NCI-H1092 (cell line): ENCODE measurements around the gene PPP2R5D.

Experiments used
- DNase-seq: peaks from one replicate; lab custom pipeline; 2025; lab: John Stamatoyannopoulos, UW

Gene PPP2R5D

GRCh38 chr6:42963855-42964605 lies 20.3 kb upstream of the PPP2R5D start:
- no peak for DNase-seq

DNA sequence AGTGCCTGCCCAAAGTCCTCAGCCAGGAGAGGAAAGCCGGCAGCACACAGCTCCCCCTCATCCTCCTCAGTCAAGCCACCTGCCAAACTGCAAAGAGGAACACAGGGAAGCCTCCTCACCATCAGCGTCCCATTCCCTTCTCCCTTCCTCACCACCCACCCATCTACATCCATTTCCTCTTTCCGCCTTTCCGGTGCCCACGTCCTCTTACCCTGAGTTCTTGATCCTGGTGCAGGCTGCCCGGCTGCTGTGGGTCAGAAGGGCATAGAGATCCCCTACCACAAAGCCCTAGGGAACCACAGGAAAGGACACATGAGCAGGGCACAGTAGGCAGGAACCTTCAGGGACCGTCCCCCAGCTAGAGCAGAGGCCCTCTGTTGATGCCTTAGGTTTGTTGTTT lies 17.8 kb upstream of the PPP2R5D start:
- DNase-seq = no peak

DNA sequence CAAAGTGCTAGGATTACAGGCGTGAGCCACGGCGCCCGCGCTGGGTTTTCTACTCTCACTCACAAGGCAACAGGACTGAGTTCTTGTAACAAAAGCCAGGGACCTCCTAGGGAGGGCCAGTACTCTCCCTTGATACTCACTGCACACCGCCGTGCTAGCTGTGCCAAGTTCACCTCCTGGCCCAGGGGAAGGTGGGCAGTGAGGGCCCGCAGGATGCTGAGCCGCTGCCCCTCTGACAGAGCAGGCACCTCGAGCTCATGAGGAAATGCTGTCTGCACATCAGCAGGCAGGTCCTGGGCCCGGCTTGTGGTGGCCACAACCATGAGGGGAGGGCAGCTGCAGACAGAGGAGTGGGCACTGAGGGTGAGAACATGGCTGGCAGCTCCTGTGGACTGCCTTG lies 17.1 kb upstream of the PPP2R5D start:
- DNase-seq = no peak

GRCh38 chr6:42968126-42968701 lies 16.2 kb upstream of the PPP2R5D start:
- DNase-seq = no peak

GRCh38 chr6:42968783-42969182 lies 15.6 kb upstream of the PPP2R5D start:
- DNase-seq = no peak

GRCh38 chr6:42969431-42969830 lies 14.9 kb upstream of the PPP2R5D start:
- no peak for DNase-seq

DNA sequence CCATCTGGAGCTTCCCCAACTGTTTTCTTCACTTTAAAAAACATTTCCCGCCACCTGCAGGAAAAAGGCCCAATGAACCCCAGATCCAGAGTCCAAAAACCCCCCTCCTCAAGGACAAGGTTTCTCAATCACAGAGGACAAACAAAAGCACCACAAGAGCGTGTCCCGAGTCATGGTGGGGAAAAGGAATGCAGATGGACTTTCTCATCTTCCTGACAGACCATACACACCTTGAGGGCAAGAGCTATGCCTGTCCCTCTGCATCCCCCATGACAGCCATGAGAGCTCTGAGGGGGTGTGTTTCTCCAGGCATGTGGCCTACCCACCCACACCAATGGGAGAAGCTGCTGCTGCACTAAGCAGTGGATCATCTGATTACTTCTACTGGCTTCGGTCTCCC lies 14.4 kb upstream of the PPP2R5D start:
- DNase-seq = no peak

GRCh38 chr6:42970871-42971612 lies 13.3 kb upstream of the PPP2R5D start:
- no peak for DNase-seq

GRCh38 chr6:42971746-42972327 lies 12.5 kb upstream of the PPP2R5D start:
- no peak for DNase-seq

GRCh38 chr6:42973926-42974325 lies 10.4 kb upstream of the PPP2R5D start:
- DNase-seq = no peak

DNA sequence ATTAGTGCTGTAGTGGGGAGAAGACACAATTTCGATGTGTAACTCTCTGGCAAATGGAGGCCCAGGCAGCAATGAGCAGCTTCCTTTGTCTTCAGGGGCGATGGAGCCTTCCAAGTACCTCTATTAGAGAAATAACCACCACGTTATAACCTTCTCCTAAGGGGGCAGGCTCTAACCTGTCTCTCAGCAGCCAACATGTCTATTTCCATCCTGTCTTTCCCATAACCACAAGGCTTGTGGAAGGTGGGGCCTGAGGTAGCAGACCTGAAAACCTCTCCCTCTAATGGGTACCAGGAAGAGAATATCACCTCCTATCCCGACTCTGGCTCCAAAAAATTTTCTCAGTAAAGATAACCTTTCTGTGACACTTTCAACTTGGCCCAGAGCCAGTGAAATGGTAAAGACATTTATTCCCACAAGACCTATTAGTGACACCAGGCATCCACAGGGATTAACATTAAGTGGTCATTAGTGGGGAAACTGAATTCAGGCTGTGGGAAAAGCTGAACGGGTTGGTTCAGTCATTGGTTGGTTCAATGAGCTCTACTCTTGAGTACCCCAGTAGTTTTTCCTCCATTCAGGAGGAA lies 9.4 kb upstream of the PPP2R5D start:
- no peak for DNase-seq

DNA sequence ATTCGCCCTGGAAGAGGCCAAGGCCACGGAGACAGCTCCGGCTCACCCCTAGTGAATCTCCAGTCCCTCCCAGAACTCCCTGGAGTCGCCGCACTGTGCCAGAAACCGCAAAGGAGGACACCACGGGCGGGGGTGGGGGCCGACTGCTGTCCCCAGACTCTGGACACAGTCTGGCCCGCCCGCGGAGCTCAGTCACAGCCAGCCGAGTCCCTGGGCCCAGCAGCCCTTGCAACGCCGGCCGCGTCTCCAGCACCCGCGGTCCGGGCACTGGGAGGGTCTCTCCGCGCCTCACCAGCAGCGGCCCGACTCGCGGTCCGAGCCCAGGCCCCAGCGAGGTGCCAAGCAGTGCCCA lies 5.9 kb upstream of the PPP2R5D start:
- DNase-seq = no peak

DNA sequence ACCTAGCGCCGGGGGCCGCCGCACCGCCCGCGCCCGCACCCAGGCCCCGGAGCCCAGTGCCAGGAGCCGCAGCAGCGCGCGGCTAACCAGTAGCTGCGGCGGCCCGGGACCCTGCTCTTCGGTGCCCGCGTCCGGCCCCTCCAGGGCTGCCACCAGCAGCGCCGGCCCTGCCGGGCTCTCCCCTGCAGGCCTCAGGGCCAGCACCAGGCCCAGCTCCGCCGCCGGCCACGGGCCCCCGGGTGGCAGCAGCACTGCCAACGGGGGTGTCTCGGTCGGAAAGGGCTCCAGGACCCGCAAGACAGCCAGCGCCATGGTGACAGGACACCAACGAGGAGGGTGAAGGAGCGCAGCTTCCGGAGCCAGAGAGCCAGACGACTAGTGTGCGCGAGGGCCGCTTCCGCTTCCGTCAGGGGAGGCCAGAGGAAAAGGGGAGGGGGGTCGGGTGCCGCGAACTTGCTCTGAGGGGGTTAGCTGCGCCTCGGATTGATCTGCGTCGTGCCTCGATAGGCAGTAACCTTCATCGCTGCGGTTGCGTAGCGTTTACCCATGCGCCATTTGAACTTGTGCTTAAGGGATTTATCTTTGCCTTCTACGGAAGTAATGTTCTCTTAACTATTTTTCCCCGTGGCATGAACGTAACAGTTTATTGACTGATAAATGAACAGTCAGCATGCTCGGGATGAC lies 5.4 kb upstream of the PPP2R5D start, which contains the start of gene PEX6:
PEX6 (minus strand) TSS at position 343 of the 684 bp plus-strand sequence; CDS start at position 312, 31 bp downstream.
- peak; percentile 96 for DNase-seq

DNA sequence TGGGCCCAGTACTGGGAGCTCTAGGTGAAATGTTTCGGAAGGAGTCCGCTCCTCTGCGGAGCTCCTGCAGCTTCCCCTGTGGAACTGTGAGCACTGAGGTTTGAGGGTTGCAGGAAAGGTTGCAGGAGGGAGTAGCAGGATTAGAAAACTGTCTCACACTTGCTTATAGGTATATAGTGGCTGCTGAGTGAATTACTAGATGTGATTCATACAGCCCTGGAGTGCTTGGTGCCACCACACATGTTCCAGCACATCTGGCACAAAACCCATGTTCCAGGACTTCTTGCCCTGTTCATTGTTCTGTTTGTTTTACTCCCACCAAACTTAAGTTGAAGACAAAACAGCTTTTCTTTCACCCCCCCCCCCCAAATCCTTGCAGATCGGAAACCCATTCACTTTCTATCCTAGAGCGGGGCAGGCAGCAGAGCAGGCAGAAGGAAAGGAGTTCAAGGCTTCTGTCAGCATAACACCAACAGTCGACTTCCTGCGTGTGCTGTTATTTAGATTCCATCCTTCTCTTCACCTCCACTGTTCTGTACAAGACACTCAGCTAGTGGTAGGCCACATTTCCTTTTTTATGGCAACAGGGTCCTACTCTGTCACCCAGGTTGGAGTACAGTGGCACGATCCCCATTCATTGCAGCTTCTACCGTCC lies 4.7 kb upstream of the PPP2R5D start:
- no peak for DNase-seq

- no peak for DNase-seq
These were observed 2.5 kb upstream of the PPP2R5D start for GRCh38 chr6:42981836-42982235.

- DNase-seq = no peak
These were observed 630 bp downstream of the PPP2R5D start for GRCh38 chr6:42984924-42985475.

GRCh38 chr6:42987533-42988451 lies 3.4 kb downstream of the PPP2R5D start:
- no peak for DNase-seq

- DNase-seq = no peak
These were observed 4.2 kb downstream of the PPP2R5D start for GRCh38 chr6:42988486-42989020.

DNA sequence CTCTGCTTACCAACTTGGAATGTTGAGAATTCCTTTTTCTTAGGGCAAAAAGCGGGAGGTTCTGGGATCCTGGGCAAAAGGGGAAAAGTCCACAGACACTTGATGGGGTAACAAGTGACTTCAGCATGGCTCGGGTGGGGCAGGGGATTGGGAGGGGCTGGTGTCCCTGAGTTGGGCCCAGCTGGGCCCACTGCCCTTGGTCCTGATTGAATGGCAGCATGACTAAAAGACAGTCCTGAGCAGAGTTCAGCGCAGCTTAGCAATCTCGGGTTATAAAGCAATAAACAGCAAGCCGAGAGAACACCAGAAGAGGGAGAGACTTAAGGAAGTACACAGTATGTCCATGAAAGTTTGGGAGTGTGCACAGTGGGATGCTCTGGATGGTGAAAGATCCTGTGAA lies 5.6 kb downstream of the PPP2R5D start:
- DNase-seq = no peak

GRCh38 chr6:42993445-42993844 lies 9.1 kb downstream of the PPP2R5D start:
- DNase-seq = no peak
